ENCODE results near the gene NRXN3.

Gene NRXN3

DNA sequence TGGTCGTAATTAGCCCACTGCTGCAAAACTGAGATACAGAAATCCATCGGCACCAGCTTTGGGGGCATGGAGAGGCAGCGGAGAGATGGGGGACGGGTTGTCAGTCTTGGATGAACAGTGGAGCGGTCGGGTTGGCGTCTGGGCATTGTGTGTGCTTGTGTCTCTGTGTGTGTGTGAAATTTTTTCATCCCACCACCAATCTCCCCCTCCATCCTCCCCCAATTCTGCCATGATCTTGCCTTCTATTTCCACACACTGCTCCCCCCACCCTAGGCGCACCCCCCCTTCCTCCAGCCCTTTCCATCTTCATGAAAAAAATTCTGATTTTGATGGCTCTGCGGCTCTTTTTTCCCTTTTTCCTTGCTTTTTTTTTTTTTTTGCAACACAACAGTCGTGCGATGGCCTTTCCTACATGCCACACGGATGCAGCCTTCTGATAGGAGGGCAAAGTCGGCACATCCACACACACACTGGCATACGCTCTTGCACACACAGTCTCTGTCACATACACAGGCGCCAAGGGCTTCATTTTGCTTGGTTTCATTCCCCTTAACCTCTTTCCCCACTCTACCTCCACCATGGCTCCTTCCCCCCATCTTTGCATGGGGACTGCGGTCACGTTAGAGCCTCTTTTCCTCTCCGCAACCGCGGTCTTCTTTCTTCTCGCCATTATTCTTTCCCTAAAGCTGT, 3.3 kb downstream of the NRXN3 start:
- DNase-seq (ENCODE audit: low read depth in 2 of 2), result no peak

DNA sequence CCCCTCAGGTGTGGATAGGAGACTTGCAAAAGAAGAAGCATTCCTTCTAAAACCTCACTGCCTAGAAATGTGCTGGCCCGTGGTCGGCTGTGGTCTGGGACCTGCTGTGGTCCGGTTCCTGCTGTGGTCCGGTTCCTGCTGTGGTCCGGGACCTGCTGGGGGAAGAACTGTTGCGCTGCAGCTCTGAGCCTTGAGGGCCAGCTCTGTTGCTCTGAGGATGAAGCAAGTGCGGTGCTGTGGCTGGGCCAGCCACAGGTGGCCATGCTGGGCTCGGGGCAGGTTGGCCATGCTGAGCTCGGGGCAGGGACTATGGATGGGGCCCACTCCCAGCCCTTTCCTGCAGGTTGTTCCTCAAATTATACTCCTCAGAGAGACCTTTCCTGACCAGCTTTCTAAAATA, 5.2 kb downstream of the NRXN3 start:
- no peak for DNase-seq (ENCODE audit: low read depth in 2 of 2)

DNA sequence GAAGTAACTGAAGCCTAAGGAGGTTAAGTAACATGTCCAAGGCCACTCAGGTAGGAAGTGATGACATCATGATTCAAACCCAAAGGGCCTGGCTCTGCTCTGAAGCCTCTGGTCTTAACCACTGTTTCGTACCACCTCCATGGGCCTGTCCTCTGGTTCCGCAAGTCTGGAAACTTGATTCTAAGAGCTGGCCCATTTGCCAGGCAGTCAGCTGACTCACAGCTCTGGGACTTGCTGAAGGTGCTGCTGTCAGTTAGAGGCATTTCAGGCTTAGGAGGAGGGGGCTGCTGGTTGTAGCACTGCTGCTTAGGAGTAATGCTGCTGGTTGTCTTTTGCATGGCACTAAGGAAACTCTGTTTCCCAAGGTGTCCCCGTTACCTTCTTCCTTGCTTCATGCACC, 7.9 kb downstream of the NRXN3 start:
- no peak for DNase-seq (ENCODE audit: low read depth in 2 of 2)

- DNase-seq (ENCODE audit: low read depth in 2 of 2), result no peak
Observed at GRCh38 chr14:78178971-78179370, 8.8 kb downstream of the NRXN3 start.

DNA sequence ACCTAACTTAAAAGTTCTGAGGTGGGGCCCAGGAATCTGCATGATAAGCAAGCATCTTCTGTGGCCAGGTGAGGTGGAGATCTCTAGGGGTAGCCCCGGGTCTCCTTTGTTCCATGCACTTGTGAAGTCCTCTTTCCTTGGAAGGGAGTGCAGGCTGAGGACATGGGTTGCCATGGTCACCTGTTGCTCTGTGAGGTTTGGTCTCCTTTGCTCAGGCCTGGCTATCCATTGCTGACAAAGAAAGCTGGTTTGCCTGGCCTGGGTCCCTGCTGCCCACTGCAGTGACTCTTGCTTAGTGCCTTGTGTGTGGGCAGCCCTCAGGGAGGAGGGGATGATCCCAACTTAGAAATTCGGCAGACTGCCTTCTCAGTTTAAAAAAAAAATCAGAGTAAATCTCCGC, 11.1 kb downstream of the NRXN3 start:
- DNase-seq (ENCODE audit: low read depth in 2 of 2), result no peak

DNA sequence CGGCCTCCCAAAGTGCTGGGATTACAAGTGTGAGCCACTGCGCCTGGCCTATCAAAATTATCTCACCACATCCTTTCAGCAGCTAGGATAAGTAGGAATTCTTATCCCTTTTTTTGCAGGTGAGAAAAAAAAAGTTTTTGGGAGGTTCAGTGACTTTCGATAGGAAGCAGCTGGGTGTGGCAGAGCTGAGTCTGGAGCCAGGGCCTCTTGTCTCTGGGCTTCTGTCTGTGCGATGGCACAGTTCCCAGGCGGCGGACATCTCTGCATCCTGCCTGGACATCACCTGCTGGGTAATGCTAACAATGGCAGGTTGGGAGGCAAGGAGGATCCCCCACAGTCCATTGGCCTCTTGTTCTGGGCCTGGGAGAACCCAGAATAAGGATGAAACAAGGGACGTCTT, 12.5 kb downstream of the NRXN3 start:
- DNase-seq (ENCODE audit: low read depth in 2 of 2), result no peak

DNA sequence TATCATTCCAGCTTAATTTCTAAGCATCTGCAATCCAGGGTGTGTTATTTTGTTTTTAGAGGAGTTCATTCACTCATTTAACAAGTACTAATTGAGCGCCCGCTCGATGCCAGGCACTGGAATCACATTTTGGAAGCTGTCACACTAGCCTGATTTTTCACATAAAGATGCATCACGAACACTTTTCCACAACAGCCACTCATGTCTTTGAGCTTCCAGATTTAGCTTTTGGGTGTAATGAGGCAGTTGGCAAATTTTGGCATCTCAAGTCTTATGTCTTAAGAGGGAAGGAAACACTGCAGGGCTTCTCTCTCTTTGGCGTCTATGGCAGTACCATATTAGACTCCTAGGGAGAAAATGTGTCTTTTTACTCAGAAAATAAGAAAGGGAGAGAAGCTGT, 14.0 kb downstream of the NRXN3 start:
- no peak for DNase-seq (ENCODE audit: low read depth in 2 of 2)

GRCh38 chr14:78186277-78186676, 16.1 kb downstream of the NRXN3 start:
- no peak for DNase-seq (ENCODE audit: low read depth in 2 of 2)

DNA sequence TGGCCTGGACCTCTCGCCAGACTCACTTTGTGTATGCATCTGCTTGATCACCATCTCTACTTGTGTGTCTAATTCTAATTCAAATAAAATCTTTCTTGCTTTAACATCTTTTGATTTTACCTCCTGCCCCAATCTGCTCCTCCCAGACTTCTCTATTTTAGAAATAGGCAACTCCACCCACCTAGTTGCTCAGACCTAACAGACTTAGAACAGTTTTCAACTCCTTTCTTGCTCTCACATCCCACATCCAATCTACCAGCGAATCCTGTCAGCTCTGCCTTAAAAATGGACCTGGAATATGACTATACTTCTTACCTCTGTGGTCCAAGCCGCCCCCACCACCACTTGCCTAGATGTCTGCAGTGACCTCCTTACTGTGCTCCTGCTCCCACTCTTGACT, 18.7 kb downstream of the NRXN3 start:
- no peak for DNase-seq (ENCODE audit: low read depth in 2 of 2)

- no peak for DNase-seq (ENCODE audit: low read depth in 2 of 2)
Observed at GRCh38 chr14:78195431-78195830, 25.3 kb downstream of the NRXN3 start.

GRCh38 chr14:78196323-78196722, 26.1 kb downstream of the NRXN3 start:
- no peak for DNase-seq (ENCODE audit: low read depth in 2 of 2)

DNA sequence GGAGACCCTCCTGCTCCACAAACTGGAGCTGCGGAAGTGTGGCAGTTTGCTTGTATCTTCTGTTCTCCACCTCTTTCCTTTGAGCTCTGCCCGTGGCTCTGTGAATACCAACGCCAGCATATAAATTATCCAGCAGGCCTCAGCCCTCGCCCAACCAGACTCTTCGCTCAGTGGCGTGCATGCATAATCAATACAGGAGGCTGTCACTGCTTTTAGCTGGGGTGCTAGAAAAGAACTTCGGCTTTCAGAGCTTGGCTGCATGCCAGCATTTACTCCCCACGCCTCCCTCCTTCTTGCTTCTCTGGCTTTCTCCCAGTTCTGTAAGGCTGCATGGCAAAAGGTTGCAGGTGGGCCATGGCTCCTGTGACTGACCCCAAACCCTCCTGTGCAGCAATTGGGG, 26.9 kb downstream of the NRXN3 start:
- no peak for DNase-seq (ENCODE audit: low read depth in 2 of 2)

DNA sequence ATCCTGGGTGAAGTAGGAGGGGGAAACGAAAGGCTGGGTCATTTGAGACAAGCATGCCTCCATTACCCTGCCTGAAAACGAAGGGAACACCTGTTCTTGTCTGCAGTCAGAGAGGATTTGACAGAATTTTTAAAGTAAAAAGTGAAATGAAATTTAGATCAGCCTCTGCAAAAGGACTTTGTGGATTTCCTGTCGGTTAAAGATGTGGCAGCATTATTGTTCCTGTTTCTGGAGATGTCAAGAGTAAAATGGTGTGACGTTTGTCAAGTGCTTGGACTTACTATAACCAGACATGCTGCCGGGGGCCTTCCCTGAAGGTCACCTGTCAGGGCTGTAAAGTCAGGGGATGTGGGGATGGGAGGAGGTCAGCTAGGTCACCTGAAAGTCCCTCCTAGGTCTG, 32.0 kb downstream of the NRXN3 start:
- DNase-seq (ENCODE audit: low read depth in 2 of 2), result no peak

DNA sequence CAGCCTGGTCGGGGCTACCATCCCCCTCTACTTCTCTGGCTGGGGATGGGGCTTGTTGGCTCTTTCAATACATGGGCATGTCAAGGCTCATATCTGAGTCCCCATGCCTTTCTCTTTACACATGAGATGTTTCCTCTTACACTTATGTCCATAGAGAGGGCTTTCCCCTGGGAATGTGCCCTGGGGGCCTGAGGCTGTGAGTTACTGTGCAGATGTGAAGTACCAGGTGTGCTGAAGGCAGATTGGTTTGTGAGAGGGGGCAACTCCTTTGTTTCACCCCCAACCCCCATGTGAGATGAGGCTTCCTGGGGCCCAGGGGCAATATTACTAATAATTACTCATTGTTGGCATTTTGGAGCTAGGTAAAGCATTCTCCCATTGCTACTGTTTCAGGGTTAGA, 32.8 kb downstream of the NRXN3 start:
- no peak for DNase-seq (ENCODE audit: low read depth in 2 of 2)

- DNase-seq (ENCODE audit: low read depth in 2 of 2), result no peak
Observed at GRCh38 chr14:78207414-78207813, 37.2 kb downstream of the NRXN3 start.

DNA sequence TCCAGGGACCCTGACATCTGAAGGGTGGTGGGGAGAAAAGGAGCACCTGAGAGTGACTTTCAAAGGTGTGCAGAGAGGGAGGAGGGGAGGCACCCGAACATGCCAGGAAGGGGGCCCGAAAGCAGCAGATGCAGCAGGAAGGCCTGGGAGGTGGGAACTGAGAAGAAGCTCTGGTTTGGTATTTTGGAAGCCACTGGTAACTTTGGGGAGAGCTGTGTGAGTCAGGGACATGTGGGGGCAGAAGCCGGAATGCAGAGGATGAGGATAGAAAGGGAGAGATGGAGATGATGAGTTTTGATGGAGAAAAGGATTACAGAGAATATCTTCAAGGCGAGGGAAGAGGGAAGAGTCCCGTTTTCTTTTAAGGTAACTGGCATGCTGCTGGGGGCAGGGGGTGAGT, 50.1 kb downstream of the NRXN3 start:
- DNase-seq (ENCODE audit: low read depth in 2 of 2), result no peak

DNA sequence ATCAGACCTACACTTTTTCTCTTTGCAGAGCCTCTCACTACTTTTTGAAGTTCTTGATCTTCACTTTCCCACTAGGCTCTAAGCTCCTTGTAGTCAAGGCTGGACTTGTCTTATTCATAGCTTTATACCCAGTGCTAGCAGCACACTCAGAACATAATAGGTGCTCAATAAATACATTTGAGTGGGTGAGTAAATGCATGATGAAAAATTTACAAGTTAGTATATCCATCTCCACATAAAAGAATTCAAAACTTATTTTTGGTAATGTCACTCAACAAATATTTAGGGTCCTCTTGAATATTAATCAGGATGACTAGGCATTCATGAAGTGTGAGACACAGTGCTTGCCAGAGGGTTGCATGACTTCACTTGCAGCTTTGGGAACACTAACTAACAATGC, 52.6 kb downstream of the NRXN3 start:
- DNase-seq (ENCODE audit: low read depth in 2 of 2), result no peak

DNA sequence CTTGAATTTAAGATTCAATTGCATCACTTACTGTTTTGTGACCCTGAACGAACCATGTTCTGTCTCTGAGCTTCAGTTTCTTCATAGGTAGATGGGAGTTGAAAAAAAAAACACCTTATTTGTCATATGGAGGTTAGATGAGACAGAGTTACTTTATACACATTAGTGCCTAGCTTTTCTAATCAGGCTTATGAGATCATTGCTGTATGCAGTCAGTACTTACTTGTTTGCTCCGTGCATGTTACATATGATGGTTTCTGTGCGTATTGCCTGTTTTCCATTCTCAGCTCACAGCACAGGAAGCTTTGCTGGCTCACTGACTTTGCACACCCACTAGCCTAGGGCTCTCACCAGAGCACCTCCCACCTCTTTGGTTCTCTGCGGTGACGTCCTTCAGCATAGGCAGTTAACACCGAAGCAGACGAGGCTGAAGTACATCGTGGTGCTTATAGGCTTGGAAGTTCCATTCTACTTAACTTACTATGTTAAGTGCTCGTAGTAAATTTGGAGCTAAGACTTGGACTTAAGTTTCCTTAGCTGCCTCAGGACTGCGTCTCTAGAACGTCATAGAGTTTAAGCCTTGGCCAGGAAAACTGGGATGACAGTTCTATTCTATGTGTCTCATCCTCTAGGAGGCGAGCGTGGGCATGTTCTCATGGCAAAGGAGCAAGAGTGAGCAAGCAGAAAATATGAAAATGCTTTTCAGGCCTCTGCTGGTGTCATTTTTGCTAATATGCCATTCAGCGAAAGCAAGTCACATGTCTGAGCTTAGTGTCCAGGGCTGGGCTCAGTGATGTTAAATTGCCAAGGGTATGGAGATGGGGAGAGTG, 57.3 kb downstream of the NRXN3 start:
- DNase-seq (ENCODE audit: low read depth in 2 of 2), result no peak

DNA sequence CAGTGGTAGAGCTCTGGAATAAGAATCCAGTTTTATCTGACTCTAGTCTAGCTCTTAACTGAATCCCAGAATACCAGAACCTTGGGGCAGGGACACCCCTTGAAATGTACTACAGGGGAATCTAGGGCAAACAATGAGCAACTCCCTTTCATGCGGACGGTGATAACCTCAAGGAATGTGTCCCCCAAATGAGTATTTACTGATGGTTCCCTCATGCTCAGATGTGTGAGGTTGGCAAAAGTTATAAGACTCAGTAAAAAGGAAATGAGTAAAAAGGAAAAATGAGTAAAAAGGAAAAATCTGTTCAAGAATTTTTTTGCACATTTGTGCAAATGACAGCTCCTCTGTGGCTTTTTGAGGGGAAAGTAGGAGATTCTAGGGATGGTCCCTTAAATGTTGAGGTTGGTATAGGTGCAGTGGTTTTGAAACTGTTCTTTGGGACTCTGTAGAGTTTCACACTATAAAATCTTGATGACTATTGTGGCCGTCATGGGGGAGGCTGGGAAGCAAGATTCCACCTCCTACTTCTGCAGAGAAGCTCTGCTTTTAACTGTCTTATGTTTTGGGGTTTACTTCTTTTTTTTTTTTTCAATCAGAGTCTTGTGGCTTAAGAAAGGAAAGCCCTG, 58.6 kb downstream of the NRXN3 start:
- DNase-seq (ENCODE audit: low read depth in 2 of 2), result no peak

- DNase-seq (ENCODE audit: low read depth in 2 of 2), result no peak
Observed at GRCh38 chr14:78232231-78233000, 62.2 kb downstream of the NRXN3 start.

GRCh38 chr14:78238141-78238540, 68.0 kb downstream of the NRXN3 start:
- DNase-seq (ENCODE audit: low read depth in 2 of 2), result no peak

GRCh38 chr14:78240567-78240966, 70.4 kb downstream of the NRXN3 start:
- DNase-seq (ENCODE audit: low read depth in 2 of 2), result no peak
